Parathyroid adenoma (tissue), 2 donors: Measurements from ENCODE around the gene FAM193A.

Experiments
- H2AFZ ChIP-seq: fragments of 300-600 bp; sonication (generic); one replicate; pipeline ENCODE4 v1.7.0; 2017; ENCODE audit warnings: antibody characterized with exemption, mild to moderate bottlenecking
- H3K27ac ChIP-seq: fragments of 300-600 bp; sonication (generic); one replicate; pipeline ENCODE4 v1.7.0; 2017
- H3K27me3 ChIP-seq: fragments of 300-600 bp; sonication (generic); one replicate; pipeline ENCODE4 v1.7.0; 2017; ENCODE audit warnings: low read length; ENCODE audit not compliant: control insufficient read depth, insufficient read depth
- H3K36me3 ChIP-seq: fragments of 300-600 bp; sonication (generic); one replicate; pipeline ENCODE4 v1.7.0; 2017; ENCODE audit warnings: low read length; ENCODE audit not compliant: control insufficient read depth, insufficient read depth
- H3K4me1 ChIP-seq: fragments of 300-600 bp; sonication (generic); one replicate; pipeline ENCODE4 v1.7.0; 2017; ENCODE audit warnings: control low read depth
- H3K4me2 ChIP-seq: fragments of 300-600 bp; sonication (generic); one replicate; pipeline ENCODE4 v1.7.0; 2017; ENCODE audit warnings: low read length
- H3K4me3 ChIP-seq: fragments of 300-600 bp; sonication (generic); one replicate; pipeline ENCODE4 v1.7.0; 2017; ENCODE audit warnings: low read depth, low read length
- H3K79me2 ChIP-seq: fragments of 300-600 bp; sonication (generic); one replicate; pipeline ENCODE4 v1.7.0; 2017; ENCODE audit warnings: control low read depth
- H3K9ac ChIP-seq: fragments of 300-600 bp; sonication (generic); one replicate; pipeline ENCODE4 v1.7.0; 2017; ENCODE audit warnings: mild to moderate bottlenecking
- H3K9me3 ChIP-seq: fragments of 300-600 bp; sonication (generic); one replicate; pipeline ENCODE4 v1.7.0; 2017; ENCODE audit warnings: low read length; ENCODE audit not compliant: control insufficient read depth
- TF ChIP-seq, protein P1 (sequence below): fragments of 300-600 bp; sonication (generic); IDR thresholded peaks from one replicate; pipeline ENCODE4 v1.7.0; 2017; ENCODE audit warnings: antibody characterized with exemption, mild to moderate bottlenecking
- donor health status: primary hyperparathyroidism.

The FAM193A gene

GRCh38 chr4:2695346-2696060, 159.1 kb downstream of the FAM193A start:
- no peaks in the 10 kb centered on the region for H3K79me2 ChIP-seq
- H3K4me2 ChIP-seq, result no peak overlapping the region
- no peak overlapping the region for H3K27ac ChIP-seq
- TF ChIP-seq, protein P1, sequence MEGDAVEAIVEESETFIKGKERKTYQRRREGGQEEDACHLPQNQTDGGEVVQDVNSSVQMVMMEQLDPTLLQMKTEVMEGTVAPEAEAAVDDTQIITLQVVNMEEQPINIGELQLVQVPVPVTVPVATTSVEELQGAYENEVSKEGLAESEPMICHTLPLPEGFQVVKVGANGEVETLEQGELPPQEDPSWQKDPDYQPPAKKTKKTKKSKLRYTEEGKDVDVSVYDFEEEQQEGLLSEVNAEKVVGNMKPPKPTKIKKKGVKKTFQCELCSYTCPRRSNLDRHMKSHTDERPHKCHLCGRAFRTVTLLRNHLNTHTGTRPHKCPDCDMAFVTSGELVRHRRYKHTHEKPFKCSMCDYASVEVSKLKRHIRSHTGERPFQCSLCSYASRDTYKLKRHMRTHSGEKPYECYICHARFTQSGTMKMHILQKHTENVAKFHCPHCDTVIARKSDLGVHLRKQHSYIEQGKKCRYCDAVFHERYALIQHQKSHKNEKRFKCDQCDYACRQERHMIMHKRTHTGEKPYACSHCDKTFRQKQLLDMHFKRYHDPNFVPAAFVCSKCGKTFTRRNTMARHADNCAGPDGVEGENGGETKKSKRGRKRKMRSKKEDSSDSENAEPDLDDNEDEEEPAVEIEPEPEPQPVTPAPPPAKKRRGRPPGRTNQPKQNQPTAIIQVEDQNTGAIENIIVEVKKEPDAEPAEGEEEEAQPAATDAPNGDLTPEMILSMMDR, result no peak
- no peak overlapping the region for H3K4me3 ChIP-seq
- H3K9me3 ChIP-seq, result no peaks in the 10 kb centered on the region
- no peaks in the 10 kb centered on the region for H3K27me3 ChIP-seq
- peaks cover 2% of the 10 kb centered on the region for H3K4me1 ChIP-seq
- no peak overlapping the region for H2AFZ ChIP-seq
- no peak overlapping the region for H3K9ac ChIP-seq
- no peaks in the 10 kb centered on the region for H3K36me3 ChIP-seq

DNA sequence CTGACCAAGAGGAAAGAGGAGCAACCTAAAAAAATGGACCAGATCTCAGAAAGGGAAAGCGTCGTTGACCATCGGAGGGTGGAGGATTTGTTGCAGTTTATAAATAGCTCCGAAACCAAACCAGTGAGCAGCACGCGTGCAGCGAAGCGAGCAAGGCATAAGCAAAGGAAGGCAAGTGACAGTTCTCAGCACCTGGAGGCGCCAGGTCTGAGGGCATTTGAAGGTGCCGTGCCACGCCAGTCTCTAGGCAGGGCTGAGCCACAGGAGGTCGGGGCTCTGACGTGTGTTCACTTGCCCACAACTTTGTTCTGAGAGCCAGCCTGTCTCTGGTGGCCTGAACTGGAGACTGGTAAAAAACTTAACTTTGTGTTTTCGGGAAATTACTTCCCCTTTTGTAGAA, 160.0 kb downstream of the FAM193A start:
- Histone ChIP-seq H3K9ac (no peak overlapping the region), H3K36me3 (no peaks in the 10 kb centered on the region), H3K79me2 (no peaks in the 10 kb centered on the region), H3K4me1 (peaks cover 2% of the 10 kb centered on the region), H3K4me3 (no peak overlapping the region), H3K9me3 (no peaks in the 10 kb centered on the region), H3K27ac (no peak overlapping the region), H2AFZ (no peak overlapping the region), H3K27me3 (no peaks in the 10 kb centered on the region), H3K4me2 (no peak overlapping the region)
- TF ChIP-seq, protein P1, result no peak

DNA sequence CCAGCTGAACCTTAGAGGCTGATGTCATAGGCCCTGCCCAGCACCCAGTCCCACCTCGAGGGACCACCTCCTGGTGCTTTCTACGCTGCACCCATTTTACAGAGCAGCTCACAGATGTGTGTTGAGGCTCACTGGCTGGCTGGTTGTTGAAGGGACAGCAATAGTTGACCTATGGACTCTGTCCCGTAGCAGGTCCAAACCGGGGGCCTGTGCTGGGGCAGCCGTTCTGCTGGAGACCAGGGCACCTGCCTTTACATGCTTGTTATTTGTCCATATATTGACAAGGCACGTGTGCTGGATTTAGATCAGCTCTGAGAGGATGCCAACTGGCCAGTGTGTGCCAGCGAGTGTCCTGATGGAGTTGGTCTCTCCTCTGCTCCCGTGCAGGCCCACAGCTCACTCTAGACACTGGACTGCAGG, 161.6 kb downstream of the FAM193A start:
- Histone ChIP-seq H3K9ac (no peak overlapping the region), H3K27me3 (no peaks in the 10 kb centered on the region), H3K9me3 (no peaks in the 10 kb centered on the region), H3K4me3 (no peak overlapping the region), H2AFZ (no peak overlapping the region), H3K4me2 (no peak overlapping the region), H3K4me1 (peaks cover 2% of the 10 kb centered on the region), H3K79me2 (no peaks in the 10 kb centered on the region), H3K27ac (no peak overlapping the region), H3K36me3 (no peaks in the 10 kb centered on the region)
- TF ChIP-seq, protein P1, result no peak

DNA sequence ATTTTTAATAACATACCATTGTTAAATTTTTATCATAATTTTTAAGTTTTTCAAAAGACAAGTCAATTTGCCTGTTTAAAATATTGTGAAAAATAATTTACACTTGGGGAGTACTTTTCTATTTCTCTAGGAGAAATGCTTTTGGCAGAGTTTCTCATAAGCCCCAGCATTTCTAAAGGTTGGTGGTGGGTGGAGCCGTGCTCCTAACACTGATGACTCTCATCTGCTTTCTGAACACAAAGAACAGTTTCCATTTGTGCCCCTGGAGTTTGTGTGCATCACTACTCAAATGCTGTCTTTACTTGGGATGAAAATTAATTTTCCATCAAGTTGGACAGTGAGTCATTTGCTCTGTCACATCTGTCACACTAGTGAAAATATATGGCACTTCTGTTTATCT, 162.1 kb downstream of the FAM193A start:
- H3K27ac ChIP-seq, result no peak overlapping the region
- H3K27me3 ChIP-seq, result no peaks in the 10 kb centered on the region
- H3K79me2 ChIP-seq, result no peaks in the 10 kb centered on the region
- no peaks in the 10 kb centered on the region for H3K36me3 ChIP-seq
- H3K4me2 ChIP-seq, result no peak overlapping the region
- H2AFZ ChIP-seq, result no peak overlapping the region
- no peak overlapping the region for H3K9ac ChIP-seq
- no peaks in the 10 kb centered on the region for H3K9me3 ChIP-seq
- H3K4me3 ChIP-seq, result no peak overlapping the region
- H3K4me1 ChIP-seq, result peaks cover 2% of the 10 kb centered on the region
- TF ChIP-seq, protein P1, result no peak

GRCh38 chr4:2698951-2699505, 162.6 kb downstream of the FAM193A start:
- Histone ChIP-seq H3K27ac (no peak overlapping the region), H3K9me3 (no peaks in the 10 kb centered on the region), H3K79me2 (no peaks in the 10 kb centered on the region), H3K27me3 (no peaks in the 10 kb centered on the region), H3K9ac (no peak overlapping the region), H3K36me3 (no peaks in the 10 kb centered on the region), H2AFZ (no peak overlapping the region), H3K4me2 (no peak overlapping the region), H3K4me1 (peaks cover 2% of the 10 kb centered on the region), H3K4me3 (no peak overlapping the region)
- TF ChIP-seq, protein P1, result no peak
